Measurements from ENCODE around the gene MAP3K7.

DNA sequence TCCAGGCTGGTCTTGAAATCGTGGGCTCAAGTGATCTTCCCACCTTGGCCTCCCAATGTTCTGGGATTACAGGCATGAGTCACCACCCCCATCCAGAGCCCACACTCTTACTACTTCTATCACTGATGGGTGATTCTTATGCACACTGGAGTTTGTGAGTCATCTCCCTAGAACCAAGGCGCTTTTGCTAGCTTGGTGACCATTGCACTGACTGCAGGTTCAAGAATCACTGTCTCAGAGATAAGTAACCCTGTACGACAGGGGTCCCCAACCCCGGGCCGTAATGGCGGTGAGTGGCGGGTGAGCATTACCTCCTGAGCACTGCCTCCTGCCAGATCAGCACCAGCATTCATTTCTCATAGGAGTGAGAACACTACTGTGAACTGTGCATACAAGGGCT lies 118.8 kb downstream of the MAP3K7 start:
- TF ChIP-seq, protein P1, sequence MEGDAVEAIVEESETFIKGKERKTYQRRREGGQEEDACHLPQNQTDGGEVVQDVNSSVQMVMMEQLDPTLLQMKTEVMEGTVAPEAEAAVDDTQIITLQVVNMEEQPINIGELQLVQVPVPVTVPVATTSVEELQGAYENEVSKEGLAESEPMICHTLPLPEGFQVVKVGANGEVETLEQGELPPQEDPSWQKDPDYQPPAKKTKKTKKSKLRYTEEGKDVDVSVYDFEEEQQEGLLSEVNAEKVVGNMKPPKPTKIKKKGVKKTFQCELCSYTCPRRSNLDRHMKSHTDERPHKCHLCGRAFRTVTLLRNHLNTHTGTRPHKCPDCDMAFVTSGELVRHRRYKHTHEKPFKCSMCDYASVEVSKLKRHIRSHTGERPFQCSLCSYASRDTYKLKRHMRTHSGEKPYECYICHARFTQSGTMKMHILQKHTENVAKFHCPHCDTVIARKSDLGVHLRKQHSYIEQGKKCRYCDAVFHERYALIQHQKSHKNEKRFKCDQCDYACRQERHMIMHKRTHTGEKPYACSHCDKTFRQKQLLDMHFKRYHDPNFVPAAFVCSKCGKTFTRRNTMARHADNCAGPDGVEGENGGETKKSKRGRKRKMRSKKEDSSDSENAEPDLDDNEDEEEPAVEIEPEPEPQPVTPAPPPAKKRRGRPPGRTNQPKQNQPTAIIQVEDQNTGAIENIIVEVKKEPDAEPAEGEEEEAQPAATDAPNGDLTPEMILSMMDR (IDR thresholded peaks at IDR 0.05): no peak
- no peak for TF ChIP-seq ZFX (IDR thresholded peaks at IDR 0.05; ENCODE audit: borderline replicate concordance)

Data from 22Rv1 (cell line).